ENCODE measurements around the gene REXO4.
"Not testable (repeated sequence)": the region's sequence is repeated elsewhere in the genome, so short reads cannot be mapped to it uniquely, and the experiment has no call there.

Gene REXO4

DNA sequence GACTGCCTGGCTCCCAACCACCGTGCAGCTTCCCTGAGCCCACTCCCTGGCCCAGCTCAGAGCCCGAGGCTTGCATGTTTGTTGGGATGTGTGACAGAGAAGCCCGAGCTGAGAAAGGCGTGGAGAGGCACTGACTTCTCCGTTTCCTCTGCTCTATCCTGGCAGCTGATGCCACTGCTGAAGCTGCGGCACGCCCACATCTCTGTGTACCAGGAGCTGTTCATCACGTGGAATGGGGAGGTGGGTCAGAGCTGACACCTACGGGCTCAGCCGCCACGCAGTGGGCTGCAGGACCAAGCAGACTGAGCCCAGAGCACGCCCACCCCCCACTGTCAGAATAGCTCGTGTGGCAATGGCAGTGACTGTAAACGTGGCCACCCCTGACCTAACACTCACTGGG lies 32.4 kb downstream of the REXO4 start:
- DNase-seq = no peak

DNA sequence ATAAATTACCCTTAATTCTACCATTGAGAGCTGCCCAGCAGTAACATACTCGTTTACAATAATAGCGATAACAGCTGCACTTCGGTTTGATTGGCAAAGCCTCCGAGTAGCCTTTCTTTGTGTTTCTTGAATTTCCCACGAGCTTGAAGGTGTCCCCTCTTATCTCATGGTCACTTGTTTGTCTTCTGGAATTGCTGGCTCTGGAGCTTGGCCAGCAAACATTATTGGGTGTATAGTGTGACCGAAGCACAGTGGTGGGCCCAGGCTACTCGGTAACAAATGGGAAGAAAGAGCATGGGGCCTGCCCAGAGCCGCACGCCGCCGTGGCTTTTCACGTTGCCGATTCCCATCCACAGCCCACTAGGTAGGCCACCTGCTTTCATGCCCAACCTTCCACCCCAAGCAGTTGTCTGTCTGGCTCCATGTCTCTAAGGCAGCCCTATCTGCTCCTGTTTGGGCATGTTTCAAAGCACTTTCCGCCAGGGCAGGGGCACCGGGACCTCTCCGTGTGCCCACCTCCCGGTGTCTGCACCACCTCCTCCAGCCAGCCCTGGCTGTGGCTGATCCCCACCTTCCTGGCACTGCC lies 33.0 kb downstream of the REXO4 start:
- DNase-seq = no peak

DNA sequence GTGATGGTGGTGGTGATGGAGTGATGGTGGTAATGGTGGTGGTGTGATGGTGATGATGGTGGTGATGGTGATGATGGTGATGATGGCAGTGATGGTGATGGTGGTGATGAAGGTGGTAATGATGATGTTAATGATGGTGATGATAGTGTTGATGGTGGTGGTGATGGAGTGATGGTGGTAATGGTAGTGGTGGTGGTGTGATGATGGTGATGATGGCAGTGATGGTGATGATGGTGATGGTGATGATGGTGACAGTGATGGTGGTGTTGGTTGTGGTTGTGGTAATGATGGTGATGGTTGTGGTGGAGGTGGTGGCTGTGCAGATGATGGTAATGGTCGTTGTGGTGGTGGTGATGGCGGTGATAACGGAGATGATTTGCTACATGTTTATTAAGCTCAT lies 34.4 kb downstream of the REXO4 start:
- DNase-seq = no peak

DNA sequence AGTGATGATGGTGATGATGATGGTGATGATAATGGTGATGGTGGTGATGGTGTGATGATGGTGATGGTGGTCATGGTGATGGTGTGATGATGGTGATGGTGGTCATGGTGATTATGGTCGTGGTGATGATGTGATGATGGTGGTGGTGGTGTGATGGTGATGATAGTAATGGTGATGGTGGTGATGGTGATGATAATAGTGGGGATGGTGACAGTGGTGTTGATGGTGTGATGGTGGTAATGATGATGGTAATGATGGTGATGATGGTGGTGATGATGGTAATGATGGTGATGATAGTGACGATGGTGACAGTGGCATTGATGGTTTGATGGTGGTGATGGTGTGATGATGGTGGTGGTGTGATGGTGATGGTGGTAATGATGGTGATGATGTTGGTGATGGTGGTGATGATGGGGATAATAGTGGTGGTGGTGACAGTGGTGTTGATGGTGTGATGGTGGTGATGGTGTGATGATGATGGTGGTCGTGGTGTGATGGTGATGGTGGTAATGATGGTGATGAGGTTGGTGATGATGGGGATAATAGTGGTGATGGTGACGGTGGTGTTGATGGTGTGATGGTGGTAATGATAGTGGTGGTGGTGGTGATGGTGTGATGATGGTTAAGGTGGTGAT lies 35.2 kb downstream of the REXO4 start:
- DNase-seq = no peak

DNA sequence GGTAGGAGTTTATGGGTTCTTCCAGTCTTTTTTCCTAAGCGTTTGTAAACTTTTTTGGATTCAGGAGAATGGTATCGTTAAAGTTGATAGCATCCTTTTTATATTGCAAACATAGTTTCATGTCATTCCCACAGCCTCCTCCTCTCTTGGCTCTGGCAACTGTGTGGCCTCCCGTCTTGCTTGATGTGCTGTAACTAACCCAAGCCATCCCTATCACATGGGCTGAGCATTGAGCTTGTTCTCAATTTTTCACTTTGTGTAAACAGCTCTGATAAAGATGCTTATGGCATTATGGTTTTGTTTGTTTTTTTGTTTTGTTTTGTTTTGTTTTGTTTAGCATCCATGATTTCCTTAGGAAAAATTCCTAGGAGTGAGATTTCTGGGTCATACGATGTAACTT lies 37.1 kb downstream of the REXO4 start:
- DNase-seq = no peak

DNA sequence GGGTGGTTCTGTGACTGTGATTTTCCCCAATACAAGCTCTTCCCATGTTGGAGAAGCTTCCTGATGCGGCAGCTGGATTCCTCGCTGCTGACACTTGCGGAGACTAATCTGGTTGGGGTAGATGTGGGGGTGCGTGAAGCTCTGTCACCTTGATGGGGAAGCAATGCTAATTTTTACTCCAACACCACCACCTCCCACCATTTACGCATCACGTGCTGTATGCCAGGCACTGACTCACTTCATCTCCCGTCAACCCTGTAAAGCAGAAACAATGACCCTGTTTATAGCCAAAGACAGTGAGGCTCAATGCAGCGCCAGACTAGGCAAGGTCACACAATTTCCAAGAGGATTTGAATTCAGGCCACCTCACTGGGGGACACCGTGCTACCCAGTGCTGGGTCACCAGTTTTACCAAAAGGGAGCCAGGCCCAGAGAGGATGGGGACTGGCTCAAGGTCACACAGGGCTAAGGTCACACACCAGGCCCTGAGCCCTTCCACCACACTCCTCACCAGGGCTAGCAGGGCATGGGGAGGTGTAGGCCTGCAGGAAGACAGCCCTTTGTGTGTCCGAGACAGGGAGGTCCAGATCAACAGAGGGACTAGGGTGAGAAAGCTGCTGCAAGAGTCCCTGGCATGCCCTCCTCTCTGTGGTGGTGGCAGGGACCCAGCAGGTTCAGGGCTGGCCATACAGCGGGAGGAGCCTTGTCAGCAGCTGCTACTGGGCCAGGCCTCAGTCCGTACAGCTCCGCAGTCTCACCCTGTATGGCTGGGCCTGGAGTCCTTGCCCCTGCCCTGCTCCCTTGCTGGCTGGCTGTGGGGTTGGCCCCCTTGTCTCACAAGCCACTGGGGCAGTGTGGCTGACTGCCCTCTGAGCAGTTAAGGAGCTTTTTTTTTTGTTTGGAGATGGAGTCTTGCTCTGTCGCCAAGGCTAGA lies 38.4 kb downstream of the REXO4 start:
- DNase-seq = no peak

DNA sequence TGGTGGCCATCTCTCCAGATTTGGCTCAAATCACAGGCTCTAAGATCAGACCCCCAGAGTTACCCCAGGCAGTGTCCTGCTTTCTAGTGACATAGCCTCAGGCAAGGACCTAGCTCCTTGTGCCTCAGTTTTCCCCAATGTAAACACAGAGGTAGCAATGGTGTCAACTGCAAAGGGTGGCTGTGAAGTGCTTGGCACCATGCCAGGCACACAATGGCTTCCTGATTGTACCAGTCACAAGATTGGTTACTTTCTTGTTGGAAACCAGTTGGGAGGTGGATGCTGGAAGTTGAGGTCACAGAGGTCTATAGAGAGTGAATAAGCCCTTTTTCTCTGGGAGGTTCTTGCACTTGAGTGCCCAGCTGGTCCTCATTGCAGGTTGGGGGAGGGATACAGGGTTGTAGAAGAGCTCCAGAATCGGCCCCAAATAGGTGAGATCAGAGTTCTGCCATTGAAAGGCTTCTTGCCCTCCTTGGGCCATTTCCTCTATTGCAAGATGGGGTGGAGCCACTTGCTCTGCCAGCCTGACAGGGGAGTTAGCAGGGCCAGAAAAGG lies 39.3 kb downstream of the REXO4 start:
- no peak for DNase-seq

DNA sequence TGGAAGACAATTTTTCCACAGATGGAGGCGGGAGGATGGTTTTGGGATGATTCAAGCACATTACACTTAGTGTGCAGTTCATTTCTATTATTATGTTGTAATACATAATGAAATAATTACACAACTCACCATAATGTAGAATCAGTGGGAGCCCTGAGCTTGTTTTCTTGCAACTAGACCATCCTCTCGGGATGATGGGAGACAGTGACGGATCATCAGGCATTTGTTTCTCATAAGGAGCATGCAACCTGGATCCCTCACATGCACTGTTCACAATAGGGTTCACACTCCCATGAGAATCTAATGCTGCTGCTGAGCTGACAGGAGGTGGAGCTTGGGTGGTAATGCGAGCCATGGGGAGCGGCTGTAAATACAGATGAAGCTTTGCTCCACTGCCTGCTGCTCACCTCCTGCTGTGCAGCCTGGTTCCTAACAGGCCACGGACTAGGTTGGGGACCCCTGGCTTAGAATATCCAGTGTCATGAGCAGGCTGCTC lies 40.0 kb downstream of the REXO4 start:
- DNase-seq = peak; percentile 65

DNA sequence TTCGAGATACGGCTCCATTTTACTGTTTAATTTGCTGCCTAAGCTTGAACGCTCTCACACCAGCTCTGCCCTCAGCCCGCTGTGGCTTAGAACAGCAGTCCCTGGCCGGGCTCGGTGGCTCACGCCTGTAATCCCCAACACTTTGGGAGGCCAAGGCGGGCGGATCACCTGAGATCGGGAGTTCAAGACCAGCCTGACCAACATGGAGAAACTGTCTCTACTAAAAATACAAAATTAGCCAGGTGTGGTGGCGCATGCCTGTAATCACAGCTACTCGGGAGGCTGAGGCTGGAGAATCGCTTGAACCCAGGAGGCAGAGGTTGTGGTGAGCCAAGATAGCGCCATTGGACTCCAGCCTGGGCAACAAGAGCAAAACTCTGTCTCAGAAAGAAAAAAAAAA lies 40.5 kb downstream of the REXO4 start:
- not testable (repeated sequence) for DNase-seq

DNA sequence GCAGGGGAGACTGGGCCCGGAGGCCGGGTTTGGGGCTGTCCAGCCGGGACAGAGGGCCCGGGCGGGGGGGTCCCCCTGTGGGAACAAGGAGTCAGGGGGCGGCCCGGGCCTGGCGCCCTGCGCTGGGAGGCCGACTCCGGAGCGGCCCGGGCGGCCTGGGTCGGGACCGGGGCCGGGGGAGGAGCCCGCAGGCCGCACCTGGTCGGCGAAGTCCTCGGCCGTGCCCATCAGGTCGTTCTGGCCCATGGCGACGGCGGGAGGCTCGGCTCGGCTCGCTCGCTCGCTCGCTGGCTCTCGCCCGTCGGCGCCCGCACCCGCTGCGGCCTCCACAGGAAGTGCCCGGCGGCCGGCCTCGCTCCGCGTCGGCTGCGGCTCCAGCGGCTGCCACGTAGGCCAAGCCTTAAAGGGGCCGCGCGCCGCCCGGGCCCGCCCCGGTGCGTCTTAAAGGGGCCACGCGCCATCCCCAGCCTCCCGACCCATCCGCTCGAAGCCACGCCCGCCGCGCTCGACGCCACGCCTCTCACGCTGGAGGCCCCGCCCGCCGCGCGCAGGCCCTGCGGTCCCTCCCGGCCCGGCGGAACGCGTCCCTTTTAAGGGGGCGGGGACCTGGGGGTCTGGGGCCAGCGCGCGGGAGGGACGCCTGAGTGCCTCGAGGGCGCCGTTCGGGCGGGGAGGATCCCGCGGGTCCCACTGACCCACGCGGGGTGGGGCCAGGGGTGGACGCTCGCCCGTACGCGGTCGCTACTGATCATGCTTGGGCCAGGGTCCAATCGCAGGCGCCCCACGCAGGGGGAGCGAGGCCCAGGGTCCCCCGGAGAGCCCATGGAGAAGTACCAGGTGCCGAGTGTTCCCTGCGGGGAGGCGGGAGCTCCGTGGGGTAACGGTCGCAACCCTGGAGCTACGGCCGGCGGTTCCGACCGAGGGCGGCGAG lies 41.8 kb downstream of the REXO4 start, which contains the start of the genes STKLD1 and SURF4:
STKLD1 (plus strand) TSS at position 643 of the 931 bp plus-strand sequence; CDS start at position 751, 108 bp downstream.
SURF4 (minus strand) TSS at position 337 of the 931 bp plus-strand sequence; CDS start at position 246, 91 bp downstream.
- peak; percentile 96 for DNase-seq

DNA sequence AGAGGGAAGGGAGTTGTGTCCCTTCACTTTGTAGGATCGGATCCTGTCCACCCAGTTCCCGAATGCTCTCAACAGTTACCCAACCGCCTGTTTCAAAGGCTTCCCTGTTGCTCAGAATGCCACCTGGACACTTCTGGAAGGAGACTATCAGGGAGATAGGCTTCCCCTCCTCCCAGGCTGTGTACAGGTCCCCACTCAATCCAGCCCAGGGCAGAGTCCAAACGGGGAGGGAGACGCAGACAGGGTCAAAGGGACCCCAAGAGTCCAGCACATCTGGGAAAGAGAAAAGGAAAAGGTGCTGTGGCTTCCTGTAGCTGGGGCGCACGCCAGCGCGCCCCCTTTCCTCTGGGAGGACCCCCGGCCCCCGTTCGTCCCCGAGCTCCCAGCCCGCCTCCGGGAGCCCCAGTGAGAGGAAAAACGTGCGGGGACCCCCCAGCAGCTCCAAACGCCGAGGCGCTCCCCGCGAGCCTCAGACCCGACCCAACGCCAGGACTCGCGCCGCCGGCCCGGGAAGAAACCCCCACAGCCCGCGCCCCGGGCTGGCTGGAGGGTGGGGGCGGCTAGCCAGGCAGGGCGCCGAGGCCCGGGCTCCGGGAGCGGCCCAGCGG lies 42.6 kb downstream of the REXO4 start:
- peak; percentile 44 for DNase-seq

DNA sequence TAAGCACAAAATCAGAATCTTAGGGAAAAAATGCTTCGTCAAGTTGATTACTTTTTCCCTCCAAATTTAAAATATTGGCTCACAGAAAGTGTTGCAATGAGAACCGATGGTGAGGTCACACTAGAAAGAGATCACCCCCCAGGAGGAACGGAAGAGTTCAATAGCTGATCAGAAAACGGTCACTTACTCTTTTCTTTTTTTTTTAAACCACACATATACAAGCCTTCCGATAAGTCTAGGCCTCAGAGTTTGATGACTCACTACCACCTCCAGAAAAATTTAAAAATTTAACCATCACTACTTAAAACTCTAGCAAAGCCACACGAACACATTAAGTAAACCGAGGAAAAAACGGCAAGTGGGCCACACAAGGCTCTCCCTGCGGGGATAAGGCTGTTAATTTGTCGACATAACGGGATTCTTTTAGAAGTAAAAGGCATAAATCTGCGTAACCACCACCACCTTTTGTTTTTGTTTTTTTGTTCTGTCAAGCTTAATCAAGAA lies 43.1 kb downstream of the REXO4 start:
- peak; percentile 51 for DNase-seq

DNA sequence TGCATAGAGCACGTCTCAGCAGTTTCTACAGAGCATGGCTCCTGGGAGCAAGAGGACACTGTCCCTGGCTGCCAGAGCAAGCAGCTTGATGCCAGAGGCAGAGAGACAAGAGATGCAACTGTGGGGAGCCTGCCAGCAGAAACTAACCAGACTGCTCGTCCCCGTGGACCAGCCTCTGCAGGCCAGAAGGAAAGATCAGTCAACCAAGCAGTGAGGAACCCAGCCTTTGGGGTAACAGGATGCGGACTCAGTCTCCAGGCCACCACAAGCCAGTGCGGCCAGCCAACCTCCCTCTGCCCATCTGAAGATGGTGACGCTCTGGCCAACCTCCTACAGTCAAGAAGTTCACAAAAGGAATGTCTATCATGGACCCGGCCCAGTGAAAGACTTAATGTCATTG lies 45.7 kb downstream of the REXO4 start:
- no peak for DNase-seq

DNA sequence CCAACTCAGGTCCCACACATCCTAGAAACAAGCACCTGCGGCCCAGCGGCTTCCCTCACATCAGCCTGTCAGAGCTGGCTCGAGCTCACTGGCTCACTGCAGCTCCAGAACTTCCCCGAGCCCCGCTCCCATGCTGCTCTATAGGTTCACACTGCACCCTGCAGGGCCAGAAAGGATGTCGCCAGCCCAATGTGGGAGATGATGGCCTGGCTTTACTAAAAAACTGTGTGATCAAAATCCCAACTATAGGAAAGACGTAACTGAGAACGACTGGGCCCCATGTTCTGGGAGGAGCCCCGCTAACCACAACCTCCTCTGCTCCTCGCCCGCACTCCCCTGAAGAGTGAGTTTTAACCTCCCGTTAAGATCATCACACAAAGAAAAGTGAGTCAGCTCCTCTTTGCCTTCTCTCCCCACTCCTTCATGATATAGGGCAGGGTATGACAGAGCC lies 46.5 kb downstream of the REXO4 start:
- no peak for DNase-seq

DNA sequence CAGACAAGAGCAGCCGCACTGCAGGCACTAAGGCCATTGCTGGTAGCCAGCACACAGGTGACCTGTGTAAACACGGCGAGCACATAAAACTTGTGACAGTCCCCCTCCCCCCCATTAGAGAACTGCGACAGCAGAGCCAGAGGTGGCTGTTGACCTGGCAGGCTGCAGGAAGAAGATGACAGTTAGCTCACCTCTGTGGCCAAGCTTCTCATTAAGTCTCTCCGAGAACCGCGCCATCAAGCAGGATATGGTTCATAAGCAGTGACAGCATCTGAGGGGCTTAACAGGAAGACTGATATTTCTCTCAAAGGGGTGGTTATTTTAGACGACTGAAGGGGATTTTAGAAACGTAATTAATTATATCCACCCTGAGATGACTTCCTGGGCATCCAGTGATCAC lies 47.1 kb downstream of the REXO4 start:
- DNase-seq = no peak

DNA sequence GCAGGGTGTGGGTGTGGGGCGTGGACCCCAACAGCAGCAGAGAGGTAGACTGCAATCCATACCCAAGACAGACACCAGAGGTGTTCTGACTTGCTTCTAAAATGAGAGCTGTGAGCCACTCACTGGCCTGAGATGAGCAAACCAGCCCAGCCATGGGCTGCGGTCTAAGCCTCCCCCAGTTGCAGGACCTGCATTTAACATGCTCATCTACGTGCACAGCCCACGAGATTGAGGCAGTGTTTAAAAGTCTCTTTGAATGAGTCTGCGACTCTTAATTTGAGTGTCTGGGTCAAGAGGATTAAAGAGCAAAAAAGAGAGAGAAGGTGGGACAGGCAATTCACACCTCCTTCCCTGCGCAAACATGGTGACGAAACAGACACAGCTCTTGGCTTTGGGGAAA lies 47.9 kb downstream of the REXO4 start:
- DNase-seq = no peak

DNA sequence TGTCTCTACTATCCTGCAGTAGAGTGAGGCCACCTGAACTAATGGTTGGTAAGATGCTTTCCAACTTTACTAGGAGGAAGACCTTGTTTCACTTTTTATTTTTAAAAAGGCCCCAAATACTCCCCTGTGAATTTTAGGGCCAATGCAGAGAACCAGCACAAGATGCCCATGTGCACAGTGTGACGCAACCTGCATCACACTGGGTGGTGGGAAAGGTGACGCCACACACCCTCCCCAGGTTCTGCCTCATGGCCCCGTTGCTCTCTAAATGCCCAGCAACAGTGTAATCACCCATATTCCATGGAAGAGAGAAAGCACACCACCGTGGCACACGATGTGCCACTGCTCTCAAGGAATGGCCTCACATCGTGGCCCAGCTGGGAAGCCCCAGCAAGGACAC lies 48.4 kb downstream of the REXO4 start:
- no peak for DNase-seq

DNA sequence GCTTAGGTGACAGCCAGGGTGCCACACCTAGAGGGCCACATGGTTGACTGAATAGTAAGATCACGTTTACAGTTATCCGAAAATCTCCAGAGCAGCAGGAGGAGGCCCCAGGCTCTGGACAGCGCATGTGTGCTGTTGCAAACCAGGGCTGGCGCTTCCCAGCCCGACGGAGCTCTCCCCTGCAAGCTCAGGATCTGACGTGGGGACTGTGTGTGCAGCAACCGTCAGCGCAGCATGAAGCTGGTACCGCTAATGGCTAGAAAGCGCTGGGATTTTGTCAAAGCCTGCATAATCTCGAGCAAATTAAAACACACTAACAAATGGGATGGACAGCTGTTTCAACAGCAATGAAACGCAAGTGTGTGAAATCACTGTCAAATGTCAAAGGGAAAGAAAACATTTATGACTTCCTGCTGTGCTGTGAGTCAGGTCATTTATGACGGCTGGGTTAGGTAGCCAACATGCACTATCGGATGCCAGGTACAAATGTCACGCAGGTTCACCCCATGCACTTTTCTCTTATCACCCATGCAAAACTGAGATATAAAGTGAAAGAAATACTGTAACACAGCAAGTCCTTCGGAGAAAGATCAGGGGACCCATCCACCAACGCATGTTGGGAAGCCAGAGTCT lies 49.4 kb downstream of the REXO4 start:
- no peak for DNase-seq

DNA sequence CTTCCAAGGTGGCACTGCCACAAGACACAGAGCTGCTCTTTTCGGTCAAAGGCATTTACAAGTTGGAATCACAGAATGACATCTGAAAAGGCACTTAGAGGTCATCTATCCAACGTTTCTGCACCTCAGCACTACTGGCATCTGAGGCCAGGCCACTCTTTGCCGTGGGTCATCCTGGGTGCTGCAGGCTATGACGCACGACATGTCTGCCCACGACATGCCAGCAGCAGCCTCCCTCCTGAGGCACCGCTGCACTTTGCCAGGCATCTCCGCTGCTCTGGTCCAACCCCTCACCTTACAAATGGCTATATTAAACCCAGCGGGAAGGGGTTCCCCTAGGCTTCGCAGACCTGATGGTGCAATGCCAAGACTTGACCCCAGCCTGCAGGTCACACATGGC lies 50.0 kb downstream of the REXO4 start:
- DNase-seq = no peak

DNA sequence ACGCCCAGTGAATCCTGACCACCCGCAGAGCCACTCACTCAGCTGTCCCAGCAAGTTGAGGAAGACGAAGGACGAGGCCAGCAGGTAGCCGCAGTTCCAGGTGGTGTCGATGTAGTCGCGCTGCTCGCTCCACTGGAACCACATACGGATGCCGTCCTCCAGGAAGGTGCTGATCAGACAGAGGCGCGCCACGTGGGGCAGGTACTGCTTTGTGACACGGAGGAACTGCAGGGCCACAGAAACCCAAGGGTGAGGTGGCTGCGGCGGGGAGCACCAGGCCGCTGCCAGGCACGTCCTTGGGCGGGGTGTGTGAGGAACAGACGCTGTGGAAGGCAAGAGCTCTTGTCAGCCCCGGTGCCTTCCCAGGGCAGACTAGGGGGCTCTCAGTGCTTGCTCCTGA lies 50.6 kb downstream of the REXO4 start:
- no peak for DNase-seq

DNA sequence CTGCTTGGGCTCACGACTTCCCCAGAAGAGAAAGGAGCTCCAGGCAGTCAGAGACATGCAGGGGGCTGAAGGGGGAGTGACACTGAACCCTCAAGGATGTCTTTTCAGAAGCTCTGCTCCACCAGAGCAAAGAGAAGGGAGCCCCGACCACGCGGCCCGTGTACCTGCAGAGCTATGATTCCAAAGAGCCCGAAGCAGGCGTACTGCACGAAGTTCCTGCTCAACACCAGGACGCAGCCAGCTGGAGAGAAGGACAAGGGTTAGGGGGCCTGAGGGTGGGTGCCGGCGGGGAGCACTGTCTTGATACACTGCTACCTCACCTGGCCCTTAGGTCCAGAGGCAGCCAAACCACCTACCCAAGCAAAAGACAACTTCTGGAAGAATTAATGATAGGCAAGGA lies 51.4 kb downstream of the REXO4 start:
- no peak for DNase-seq

Data from fibroblast of upper back skin (primary cell).